OCI-M2 (cell line): ENCODE measurements around the gene LRRC59.
"Not testable (repeated sequence)": the region's sequence is repeated elsewhere in the genome, so short reads cannot be mapped to it uniquely, and the experiment has no call there.

Experiments
- DNase-seq: peaks from one replicate; lab custom pipeline; 2025; ENCODE audit not compliant: unreplicated experiment; lab: John Stamatoyannopoulos, UW

The LRRC59 gene

GRCh38 chr17:50424996-50425681 lies 27.8 kb upstream of the LRRC59 start:
- DNase-seq: no peak

GRCh38 chr17:50424246-50424995 lies 27.1 kb upstream of the LRRC59 start:
- DNase-seq: no peak

DNA sequence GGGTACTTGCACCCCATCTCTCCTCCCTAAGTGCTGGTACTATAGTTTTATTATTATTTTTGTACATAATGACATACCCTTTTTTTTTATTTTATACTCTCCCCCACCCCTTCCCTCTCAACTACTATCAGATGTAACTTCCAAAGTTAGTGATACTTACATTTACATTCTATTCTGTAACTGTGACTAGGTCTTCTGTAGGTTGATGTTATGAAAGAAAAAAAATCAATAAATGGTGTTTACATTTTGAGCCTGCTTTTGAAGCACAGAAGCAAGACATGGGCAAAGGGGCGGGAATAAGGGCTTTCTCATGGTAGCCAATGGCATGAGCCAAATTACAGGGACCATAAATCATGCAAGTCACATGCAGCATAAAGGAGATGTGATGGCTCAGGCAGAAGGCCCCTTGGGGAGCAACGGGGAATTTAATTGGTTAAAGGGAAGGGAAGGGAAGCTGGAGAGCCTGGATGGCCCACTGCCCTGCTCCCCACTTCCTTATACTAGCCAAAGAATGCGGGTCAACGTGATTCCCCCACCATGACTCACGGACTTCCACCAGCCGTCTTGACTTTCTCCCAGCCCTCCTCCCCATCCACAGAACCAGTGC lies 26.3 kb upstream of the LRRC59 start:
- DNase-seq: no peak

DNA sequence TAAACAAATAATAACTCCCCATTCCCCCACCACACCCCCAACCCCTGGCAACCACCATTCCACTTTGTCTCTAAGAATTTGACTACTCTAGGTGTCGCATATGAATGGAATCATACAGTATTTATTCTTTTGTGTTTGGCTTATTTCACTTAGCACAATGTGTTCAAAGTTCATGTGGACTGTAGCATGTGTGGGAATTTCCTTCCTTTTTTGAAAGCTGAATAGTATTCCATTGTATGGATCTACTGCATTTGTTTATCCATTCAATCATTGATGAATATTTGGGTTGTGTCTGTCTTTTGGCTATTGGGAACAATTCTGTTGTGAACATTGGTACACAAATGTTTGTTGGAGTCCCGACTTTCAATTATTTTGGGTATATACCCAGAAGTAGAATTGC lies 25.4 kb upstream of the LRRC59 start:
- no peak for DNase-seq

- no peak for DNase-seq
Measured at GRCh38 chr17:50421308-50422051, 24.2 kb upstream of the LRRC59 start.

DNA sequence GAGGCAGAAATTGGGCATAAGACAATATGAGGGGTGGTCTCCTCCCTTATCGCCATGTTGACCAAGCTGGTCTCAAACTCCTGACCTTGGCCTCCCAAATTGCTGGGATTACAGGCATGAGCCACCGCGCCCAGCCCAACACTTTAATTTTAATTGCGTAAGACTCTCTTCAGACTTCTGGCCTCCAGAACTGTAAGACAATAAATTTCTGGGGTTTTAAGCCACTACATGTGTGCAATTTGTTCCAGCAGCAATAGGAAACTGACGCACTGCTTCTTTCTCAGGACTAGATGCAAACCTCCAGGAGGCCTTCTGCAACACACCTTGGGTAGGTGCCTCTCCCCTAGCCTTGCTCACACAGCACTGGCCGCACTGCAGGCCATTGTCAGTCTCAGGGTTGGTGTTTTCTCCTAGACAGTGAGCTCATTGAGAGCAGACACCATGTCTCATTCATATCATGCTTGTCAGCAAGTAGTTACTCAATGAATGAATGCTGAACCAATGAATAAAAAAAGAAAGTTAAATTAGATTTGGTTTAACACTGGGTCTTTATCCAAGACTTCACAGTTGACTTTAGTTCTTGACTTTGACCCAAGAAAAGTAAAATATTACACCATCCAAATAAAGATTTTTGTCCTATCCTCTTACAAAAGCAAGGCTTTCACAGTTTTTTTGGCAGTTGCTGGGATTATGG lies 23.2 kb upstream of the LRRC59 start:
- no peak for DNase-seq

GRCh38 chr17:50419577-50419976 lies 22.3 kb upstream of the LRRC59 start:
- DNase-seq: not testable (repeated sequence)

DNA sequence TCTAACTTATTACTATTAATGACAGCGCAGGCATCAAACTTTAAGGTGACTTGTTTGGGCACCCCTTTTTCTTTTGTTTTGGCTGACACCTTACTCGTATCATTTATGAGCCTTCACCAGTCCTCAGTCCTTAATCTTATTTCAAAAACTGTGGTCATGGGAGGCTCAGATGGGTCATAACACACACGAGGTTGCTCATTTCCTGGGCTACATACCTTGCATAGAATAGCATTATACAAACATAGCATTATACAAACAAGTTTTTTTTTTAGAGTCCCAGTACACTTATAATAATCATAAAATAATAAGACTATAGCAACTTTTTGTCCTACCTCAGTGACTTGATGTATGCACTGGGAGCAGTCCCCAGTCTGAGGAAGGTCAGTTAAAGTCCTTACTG lies 17.5 kb upstream of the LRRC59 start:
- no peak for DNase-seq

DNA sequence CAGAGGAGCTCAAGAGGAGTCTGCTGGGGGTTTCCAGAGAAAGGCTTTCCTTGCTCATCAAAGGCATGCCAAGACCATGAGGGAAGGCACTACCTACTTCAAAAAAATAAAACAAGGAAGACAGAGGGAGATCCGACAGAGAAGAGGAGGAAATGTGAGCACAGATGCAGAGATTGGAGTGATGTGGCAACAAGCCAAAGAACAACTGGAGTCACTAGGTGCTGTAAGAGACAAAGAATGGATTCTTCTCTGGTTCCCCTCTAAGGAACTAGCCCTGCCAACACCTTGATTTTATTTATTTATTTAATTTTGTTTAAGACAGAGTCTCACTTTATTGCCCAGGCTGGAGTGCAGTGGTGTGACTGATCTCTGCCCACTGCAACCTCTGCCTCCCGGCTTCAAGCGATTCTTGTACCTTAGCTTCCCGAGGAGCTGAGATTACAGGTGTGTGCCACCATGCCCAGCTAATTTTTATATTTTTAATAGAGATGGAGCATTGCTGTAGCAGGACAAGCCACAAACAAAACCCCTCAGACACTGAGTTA lies 14.9 kb upstream of the LRRC59 start:
- no peak for DNase-seq

DNA sequence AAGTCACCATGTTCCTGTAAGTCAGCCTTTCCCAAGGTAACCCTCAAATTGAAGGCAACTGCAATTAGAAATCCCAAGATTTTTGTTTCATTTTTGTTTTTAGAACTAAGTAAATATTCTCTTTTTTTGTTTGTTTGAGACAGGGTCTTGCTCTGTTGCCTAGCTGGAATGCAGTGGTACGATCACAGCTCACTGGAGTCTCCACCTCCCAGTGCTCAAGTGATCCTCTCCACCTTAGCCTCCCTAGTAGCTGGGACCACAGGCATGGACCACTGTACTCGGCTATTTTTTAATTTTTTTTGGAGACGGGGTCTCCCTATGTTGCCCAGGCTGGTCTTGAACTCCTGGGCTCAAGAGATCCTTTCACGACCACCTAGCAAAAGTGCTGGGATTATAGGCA lies 10.6 kb upstream of the LRRC59 start:
- no peak for DNase-seq

DNA sequence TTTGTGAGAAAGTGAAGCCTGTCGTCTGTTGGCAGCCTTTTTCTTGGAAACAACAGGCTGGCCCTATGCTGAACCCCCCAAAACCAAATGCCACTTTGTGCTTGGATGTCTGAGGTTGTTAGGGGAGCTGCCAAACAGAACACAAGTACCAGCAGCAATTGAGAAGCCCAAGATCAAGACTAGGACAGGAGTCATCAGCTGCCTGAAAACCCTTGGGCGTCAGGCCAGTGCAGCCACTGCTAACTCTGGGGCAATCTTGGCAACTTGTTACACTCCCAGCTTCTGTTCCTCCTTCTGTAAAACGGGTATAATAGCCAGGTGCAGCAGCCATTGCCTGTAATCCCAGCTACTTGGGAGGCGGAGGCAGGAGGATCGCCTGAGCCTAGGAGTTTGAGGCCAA lies 9.3 kb upstream of the LRRC59 start:
- DNase-seq: no peak

DNA sequence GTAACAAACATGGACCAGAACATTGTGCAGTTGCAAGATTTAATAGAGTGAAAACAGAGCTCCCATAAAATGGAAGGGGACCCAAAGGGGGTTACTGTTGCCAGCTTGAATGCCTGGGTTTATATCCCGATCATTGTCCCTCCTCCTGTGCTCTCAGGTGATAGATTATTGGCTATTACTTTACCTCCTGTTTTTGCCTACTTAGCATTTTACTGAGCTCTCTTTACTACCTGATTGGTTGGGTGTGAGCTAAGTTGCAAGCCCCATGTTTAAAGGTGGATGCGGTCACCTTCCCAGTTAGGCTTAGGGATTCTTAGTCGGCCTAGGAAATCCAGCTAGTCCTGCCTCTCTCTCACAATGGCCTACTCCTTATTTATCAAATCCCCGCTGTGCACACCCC lies 8.0 kb upstream of the LRRC59 start:
- not testable (repeated sequence) for DNase-seq

- not testable (repeated sequence) for DNase-seq
Measured at GRCh38 chr17:50399591-50399990, 2.3 kb upstream of the LRRC59 start.

GRCh38 chr17:50398672-50399071 lies 1.3 kb upstream of the LRRC59 start:
- not testable (repeated sequence) for DNase-seq

DNA sequence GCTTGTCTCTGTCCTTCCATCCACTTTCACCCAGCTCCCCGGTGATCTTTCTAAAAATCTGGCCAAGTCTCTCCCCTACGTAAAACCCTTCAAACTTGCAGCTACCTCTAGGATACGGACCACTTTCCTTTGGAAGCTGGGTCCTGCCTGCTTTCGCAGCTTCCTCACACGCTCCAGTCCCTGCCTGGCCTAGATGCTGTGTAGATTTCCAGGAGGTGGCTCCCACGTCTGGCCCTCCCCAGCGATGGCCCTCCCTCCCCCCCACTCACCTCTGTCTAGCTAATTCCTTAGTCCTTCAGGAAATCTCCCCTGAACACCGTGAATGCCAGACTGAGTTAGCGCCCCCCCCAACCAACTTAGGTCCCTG lies 579 bp upstream of the LRRC59 start:
- DNase-seq: no peak

DNA sequence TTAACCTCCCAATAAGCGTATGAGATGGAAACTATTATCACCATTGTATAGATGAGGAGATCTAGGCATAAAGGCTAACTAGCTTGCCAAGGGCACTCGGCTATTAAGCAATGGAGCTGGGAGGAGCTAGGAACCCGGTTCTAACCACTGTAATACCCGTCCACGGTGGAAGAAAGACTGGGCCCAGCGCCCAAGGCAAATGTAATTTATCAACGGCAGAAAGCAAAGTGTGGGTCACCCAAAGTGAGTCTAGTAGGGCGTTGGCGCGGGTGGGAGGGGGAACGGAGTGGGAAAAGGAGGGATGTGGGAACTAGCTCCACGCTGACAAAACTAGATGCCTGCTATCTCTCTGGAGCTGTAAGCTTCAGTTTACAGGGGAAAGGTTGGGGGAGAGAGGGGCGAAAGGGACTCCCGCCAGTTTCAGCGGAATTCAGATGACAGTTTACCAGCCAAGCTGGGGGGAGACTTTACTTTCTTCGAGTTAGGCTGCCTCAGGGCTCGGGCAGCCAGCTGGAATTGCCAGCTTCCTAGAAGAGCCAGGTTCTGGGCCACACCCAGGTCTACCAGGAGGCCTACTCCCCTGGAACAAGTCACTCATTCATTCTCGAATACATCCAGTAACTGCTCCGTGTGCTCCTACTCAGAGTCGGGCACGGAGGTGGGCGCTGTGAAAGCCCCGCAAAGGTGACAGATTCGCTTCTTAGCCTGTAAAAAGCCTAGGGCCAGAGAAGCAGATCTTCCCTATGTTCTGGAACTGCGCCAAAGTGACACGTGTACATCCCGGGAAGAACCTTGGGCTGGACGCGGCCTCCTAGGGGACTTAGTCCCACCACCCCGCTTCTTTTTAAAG lies 837 bp downstream of the LRRC59 start:
- DNase-seq: no peak

- no peak for DNase-seq
Measured at GRCh38 chr17:50394711-50395110, 2.6 kb downstream of the LRRC59 start.

GRCh38 chr17:50393700-50394099 lies 3.6 kb downstream of the LRRC59 start:
- DNase-seq: no peak

DNA sequence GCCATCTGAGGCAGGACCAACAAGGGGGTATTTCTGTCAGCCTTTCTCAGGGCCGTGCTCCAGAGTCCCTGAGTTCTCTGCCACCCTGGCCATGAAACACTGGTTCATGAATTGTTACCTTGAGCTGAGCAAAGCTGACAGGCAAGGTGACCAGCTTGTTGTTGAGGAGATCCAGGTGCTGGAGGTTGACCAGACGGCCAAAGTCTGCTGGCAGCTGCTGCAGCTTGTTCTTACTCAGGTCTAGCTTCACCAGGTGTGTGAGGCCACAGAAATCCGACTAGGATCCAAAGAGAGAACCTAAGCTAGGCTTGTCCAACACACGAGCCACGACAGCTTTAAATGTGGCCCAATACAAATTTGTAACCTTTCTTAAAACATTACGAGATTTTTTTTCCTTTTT lies 4.7 kb downstream of the LRRC59 start:
- DNase-seq: no peak

GRCh38 chr17:50389534-50389933 lies 7.8 kb downstream of the LRRC59 start:
- DNase-seq: no peak
